GM18498 (cell line): ENCODE results near the gene ARHGEF37.
"Not testable (repeated sequence)": the region's sequence is repeated elsewhere in the genome, so short reads cannot be mapped to it uniquely, and the experiment has no call there.

ENCODE experiments used
- ATAC-seq: cut with Tn5 transposase; IDR thresholded peaks from one replicate; pipeline ENCODE4 v1.9.1; 2021; ENCODE audit warnings: mild to moderate bottlenecking, moderate library complexity; ENCODE audit not compliant: unreplicated experiment

Gene ARHGEF37

GRCh38 chr5:149667829-149668330 is 86.6 kb downstream of the ARHGEF37 start:
- no peak for ATAC-seq

DNA sequence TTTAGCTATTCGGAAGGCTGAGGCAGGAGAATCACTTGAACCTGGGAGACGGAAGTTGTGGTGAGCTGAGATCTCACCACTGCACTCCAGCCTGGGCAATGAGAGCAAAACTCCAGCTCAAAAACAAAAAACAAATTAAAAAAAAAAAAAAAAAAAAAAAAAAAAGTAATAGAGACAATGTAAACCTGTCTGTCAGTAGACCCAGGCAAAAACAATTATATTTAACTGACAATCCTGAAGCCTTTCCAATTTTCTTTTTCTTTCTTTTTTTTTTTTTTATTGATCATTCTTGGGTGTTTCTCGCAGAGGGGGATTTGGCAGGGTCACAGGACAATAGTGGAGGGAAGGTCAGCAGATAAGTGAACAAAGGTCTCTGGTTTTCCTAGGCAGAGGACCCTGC is 88.0 kb downstream of the ARHGEF37 start:
- not testable (repeated sequence) for ATAC-seq

- no peak for ATAC-seq
These were observed 90.2 kb downstream of the ARHGEF37 start for GRCh38 chr5:149671544-149671943.

DNA sequence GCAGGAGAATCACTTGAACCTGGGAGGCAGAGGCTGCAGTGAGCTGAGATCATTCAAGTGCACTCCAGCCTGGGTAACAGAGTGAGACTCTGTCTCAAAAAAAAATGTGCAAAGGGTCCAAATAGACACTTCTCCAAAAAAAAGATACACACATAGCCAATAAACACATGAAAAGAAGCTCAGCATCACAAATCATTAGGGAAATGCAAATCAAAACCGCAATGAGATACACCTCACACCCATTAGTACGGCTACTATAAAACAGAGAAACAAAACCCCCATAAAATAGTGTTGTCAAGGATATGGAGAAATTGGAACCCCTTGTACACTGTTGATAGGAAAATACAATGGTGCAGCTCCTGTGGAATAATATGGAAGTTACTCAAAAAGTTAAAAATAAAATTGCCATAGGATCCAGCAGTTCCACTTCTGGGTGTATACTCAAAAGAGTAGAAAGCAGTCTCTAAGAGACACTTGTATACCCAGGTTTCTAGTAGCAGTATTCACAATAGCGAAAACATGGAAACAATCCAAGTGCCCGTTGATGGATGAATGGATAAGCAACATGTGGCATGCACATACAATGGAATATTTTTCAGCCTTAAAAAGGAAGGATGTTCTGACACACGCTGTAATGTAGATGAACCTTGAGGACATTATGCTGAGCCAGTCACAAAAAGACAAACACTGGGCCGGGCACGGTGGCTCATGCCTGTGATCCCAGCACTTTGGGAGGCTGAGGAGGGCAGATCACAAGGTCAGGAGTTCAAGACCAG is 91.6 kb downstream of the ARHGEF37 start:
- no peak for ATAC-seq

DNA sequence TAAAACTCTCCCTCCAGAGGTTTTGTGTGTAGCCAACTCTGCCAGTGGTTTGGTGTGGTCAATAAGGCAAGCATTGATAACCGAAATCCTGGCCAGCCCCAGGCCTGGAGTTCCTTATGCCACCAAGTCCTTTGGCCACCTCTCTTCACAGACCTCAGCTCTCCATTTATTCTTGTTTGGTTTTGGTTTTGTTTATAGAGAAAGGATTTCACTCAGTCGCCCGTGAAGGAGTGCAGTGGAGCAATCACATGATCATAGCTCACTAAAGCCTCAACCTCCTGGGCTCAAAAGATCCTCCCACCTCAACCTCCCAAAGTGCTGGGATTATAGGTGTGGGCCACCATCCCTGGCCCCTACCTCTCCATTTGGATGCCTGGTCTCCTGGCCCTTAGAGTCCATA is 93.4 kb downstream of the ARHGEF37 start:
- no peak for ATAC-seq

DNA sequence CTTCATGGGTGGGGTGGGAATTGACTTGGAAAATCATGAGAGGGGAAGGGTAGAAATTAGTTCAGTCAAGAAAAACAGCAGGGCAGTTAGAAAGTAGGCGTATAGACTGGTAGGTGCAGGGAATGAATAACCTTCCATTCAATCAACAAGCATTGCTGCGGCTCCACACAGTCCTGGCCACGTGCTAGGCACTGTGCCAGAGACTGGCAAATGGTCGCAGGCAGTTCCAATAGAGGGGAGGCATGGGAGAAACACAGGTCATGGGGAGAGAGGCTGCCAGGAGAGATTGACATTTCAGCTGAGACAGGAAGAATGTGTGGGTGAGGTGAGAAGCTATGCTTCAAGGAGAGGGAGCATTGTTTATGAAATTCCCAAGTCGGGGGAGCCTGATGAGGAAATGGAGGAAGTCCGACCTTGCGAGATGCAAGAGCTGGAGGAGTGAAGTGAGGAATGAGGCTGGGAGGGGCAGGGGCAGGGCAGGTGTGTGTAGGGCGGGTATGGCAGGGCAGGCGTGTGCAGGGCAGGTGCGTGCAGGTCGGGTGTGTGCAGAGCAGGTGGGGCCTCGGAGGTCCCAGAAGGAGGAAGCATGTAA is 94.4 kb downstream of the ARHGEF37 start:
- no peak for ATAC-seq

DNA sequence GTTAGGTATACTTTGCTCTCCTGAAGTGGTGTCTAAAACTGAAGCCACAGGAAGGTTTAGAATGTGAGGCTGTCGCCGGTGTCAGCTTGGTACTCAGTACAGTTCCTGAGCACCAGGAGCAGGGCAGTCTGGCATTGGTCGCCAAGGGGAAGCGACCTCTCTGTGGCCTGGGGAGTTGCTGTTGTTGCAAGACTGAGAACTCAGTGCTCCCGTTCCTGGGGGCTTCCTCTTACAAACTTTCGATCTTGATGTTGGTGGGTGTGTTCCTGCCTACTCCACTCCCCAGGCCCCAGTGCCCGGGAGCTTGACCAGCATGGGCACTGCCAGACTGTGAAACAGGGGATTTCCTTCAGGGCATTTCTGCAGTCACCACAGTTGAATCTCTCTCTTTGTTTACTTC is 96.4 kb downstream of the ARHGEF37 start:
- ATAC-seq = no peak

GRCh38 chr5:149679876-149680809 is 98.8 kb downstream of the ARHGEF37 start:
- peak; percentile 6 for ATAC-seq

DNA sequence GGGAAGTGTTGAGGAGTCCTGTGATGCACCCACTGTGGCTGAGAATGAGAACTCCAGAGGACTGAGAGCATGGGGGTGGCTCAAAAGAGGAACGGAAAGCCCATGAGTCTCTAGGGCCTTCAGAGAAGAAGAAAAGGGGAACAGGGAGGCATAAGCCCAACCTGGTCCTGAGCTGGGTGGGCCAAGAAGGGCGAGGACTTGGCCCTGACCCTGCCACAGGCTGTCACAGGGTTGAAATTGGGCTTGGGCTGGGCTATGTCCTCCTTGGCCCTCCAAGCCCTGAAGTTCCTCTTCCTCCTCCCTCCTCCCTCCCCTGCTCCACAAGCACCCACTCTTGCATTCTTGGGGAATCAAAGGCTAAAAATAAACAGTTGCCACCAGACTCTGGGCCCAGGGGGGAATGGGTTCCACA is 99.5 kb downstream of the ARHGEF37 start:
- ATAC-seq = peak; percentile 98

GRCh38 chr5:149681252-149681651 is 100.0 kb downstream of the ARHGEF37 start:
- ATAC-seq = no peak

GRCh38 chr5:149681922-149682321 is 100.6 kb downstream of the ARHGEF37 start:
- ATAC-seq = no peak

DNA sequence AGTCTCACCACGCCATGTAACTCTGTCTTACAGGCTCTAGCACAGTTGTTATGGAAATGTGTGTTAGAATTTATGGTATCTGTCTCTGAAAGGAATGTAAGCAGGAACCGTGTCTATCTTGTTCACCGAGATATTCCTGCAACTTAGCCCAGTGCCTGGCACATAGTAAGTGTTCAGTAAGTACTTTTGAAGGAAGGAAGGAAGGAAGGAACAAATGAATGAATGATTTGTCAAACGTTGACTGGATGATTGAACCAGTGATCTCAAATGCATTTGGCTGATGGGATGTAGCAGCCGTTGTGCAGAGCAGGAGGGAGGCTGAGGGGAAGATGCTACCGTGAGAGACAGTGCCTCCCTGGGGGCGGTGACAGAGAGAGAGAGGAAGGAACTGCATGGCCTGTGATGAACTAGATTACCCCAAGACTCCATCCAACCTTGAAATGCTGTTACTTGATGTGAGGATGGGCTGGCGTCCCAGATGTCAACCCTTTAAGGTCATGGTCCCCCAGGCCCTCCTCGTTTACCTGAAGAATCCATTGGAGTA is 101.3 kb downstream of the ARHGEF37 start:
- no peak for ATAC-seq

DNA sequence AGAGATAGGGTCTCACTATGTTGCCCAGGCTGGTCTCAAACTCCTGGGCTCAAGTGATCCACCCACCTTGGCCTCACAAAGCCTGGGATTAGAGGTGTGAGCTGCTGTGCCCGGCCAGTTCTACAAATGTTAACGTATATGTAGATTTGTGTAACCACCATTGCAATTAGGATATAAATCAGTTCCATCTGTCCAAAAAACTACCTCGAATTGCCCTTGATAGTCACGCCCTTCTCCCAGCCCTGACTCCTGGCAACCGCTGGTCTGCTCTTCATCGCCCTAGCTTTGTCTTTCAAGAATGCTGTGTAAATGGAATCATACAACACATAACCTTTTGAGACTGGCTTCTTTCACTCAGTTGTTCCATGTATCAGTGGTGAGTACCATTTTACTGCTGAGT is 102.7 kb downstream of the ARHGEF37 start:
- ATAC-seq = no peak

GRCh38 chr5:149684371-149684770 is 103.1 kb downstream of the ARHGEF37 start:
- ATAC-seq = no peak
